ENCODE measurements around the gene LIN28B.

GRCh38 chr6:104908888-104909525 is 47.9 kb upstream of the LIN28B start:
- TF ChIP-seq CTCF (IDR thresholded peaks at IDR 0.05) (no peak), POLR2A (IDR thresholded peaks at IDR 0.05) (no peak)
